WTC11 (cell line): Measurements from ENCODE around the gene CARD9.

ENCODE experiments used
- NR3C1 ChIP-seq: sonication (generic); formaldehyde crosslinking; conservative IDR thresholded peaks from 2 replicates; pipeline ENCODE4 v1.8.1; 2023; ENCODE audit warnings: low read depth, mild to moderate bottlenecking, missing genetic modification reagents
- RELA ChIP-seq: sonication (generic); formaldehyde crosslinking; IDR thresholded peaks from 2 replicates; pipeline ENCODE4 v1.8.1; 2022; ENCODE audit warnings: missing genetic modification reagents, mild to moderate bottlenecking, borderline replicate concordance
- SP1 ChIP-seq: sonication (generic); formaldehyde crosslinking; conservative IDR thresholded peaks from 2 replicates; pipeline ENCODE4 v1.8.1; 2022; ENCODE audit warnings: missing genetic modification reagents
- TP53 ChIP-seq: sonication (generic); formaldehyde crosslinking; IDR thresholded peaks from 2 replicates; pipeline ENCODE4 v1.8.1; 2023; ENCODE audit warnings: mild to moderate bottlenecking, missing genetic modification reagents
- TF ChIP-seq, protein P1 (sequence below): fragments of 200-600 bp; IDR thresholded peaks from 2 replicates; pipeline ENCODE4 v1.8.0; 2022; ENCODE audit warnings: antibody characterized with exemption
- TF ChIP-seq, protein P2 (sequence below): sonication (generic); formaldehyde crosslinking; IDR thresholded peaks from 2 replicates; pipeline ENCODE4 v1.8.0; 2023; ENCODE audit warnings: missing genetic modification reagents
- TF ChIP-seq, protein P3 (sequence below): sonication (generic); formaldehyde crosslinking; conservative IDR thresholded peaks from 2 replicates; pipeline ENCODE4 v1.8.1; 2022; ENCODE audit warnings: mild to moderate bottlenecking, missing genetic modification reagents

DNA sequence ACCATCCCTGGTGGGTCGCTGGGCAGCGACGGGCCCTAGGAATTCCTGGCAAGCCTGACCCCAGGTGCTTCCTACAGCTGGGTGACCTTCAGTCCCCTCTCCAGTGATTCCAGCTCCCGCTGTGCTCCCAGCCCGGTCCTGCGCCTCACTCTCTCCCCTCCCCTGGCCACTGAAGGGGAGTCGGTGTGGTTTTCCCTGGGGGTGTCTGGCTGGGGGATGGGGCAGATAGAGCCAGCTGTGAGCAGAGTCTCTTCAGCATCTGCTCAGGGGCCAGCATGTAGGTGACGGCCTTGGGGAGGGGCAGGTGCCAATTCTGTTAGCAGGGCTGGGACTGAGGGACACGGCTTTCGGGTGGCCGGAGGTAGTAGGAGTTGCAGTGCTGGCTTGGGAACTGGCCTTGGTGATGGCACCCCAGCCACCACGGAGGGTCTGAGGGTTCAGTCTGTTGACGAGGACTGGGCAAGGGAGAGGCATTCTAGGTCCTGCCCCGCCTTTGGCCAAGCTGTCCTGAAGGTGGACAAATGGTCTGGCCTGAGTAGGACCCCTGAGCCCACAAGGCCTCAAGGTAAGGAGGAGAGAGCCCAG, 43.0 kb downstream of the CARD9 start:
- TF ChIP-seq, protein P1, sequence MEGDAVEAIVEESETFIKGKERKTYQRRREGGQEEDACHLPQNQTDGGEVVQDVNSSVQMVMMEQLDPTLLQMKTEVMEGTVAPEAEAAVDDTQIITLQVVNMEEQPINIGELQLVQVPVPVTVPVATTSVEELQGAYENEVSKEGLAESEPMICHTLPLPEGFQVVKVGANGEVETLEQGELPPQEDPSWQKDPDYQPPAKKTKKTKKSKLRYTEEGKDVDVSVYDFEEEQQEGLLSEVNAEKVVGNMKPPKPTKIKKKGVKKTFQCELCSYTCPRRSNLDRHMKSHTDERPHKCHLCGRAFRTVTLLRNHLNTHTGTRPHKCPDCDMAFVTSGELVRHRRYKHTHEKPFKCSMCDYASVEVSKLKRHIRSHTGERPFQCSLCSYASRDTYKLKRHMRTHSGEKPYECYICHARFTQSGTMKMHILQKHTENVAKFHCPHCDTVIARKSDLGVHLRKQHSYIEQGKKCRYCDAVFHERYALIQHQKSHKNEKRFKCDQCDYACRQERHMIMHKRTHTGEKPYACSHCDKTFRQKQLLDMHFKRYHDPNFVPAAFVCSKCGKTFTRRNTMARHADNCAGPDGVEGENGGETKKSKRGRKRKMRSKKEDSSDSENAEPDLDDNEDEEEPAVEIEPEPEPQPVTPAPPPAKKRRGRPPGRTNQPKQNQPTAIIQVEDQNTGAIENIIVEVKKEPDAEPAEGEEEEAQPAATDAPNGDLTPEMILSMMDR, result no peak
- no peak for TF ChIP-seq TP53 (CRISPR knock-in tag)
- TF ChIP-seq NR3C1 (CRISPR knock-in tag), result no peak
- TF ChIP-seq, protein P2, sequence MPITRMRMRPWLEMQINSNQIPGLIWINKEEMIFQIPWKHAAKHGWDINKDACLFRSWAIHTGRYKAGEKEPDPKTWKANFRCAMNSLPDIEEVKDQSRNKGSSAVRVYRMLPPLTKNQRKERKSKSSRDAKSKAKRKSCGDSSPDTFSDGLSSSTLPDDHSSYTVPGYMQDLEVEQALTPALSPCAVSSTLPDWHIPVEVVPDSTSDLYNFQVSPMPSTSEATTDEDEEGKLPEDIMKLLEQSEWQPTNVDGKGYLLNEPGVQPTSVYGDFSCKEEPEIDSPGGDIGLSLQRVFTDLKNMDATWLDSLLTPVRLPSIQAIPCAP (CRISPR knock-in tag), result no peak
- no peak for TF ChIP-seq SP1 (CRISPR knock-in tag)
- TF ChIP-seq RELA (CRISPR knock-in tag), result no peak
- TF ChIP-seq, protein P3, sequence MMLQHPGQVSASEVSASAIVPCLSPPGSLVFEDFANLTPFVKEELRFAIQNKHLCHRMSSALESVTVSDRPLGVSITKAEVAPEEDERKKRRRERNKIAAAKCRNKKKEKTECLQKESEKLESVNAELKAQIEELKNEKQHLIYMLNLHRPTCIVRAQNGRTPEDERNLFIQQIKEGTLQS (CRISPR knock-in tag), result no peak
